Activated naive CD8-positive, alpha-beta T cell treated with anti-CD3 and anti-CD28 coated beads, Interleukin-2, amount 50 U/mL, for 16 hours (primary cell): Measurements from ENCODE around the gene ARHGEF28.

Experiments
- DNase-seq: peaks from one replicate; pipeline ENCODE4 v3.0.0-alpha.2; 2020; ENCODE audit warnings: low read depth, low spot score

ARHGEF28 gene

DNA sequence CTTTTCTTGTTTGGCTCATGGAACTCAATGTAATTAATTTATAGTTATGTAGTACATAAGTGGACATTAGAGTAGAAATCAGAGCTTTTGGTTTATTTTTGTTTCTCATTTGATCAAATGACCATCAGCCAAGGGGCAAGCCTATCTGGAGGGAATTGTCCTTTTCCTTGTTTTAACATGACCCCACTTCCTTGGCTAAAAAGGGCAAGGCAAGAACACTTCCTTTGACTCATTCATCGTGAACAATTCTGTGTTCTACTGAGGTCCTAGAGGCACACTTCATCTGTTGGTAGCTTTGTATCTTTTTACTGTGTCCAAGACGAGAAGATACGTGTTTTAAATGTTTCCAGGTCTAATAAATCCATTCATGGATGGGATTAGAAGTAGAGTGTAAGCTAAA is 148.9 kb downstream of the ARHGEF28 start:
- DNase-seq = no peak

DNA sequence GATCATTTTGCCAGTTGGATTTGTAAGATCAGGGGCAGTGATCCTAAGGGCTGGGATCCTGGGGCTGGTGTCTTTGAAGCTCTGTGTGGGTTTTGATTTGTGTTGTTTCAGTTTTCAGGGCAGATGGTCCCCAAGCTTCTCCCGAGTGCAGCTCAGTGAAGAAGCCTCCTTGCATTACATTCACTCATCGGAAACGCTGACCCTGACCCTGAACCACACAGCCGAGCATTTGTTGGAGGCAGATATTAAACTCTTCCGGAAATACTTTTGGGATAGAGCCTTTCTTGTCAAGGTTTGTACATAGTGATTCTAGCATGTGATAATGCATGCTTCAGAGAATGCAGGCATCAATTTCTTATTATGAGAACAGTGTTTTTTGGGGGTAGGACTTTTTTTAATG is 150.4 kb downstream of the ARHGEF28 start:
- DNase-seq = no peak

DNA sequence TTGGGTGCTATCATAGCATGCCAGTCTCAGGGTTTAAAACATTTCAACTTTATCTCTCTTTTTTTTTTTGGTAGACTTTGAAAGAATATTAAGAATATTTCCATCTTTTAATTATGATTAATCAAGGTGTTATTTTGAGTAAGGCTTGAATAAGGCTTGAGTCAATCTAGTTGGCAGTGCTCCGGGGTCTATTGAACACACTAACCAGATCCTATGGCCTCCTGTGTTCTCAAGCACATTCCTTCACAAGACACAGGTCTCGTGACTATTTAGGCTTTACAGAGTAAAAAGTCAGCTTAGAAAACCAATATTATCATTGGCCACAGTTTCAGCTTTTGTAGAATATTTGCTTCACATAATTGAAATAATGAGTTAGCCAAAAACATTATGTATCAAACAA is 151.2 kb downstream of the ARHGEF28 start:
- DNase-seq = no peak

DNA sequence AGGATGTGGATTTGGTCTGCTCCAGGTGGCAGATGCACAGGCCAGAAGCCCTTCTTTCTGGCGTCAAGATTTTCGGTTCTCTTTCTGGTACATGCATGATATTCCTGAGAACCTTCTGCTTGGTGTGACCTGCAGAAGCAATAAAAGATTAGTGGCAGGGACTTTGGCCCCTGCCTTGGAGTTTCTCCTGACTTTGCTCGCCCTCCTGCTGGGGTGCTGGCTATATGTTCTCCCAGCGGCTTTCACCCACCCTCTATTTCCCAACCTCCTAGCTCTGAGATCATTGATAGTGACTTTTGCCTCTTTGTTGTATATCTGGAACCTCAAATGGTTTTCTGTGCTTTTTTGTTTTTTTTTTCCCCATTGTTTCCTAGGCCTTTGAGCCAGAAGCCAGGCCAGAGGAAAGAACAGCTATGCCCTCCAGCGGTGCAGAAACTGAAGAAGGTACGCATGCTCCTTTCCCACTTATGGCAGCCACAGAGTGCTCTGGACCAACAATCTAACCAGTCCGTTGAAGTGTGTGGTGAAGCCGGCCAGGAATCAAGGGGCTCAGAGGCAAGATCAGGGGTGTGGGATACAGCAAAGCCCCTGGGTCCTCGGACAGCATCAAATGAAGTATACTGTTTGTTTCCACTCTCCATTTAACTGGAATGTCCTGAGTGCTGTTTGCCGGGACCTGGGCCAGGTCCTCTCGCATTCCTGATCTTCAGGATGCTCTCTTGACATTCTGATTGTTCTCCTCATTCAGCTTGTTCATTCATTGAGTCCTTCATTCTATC is 154.5 kb downstream of the ARHGEF28 start:
- DNase-seq = no peak

DNA sequence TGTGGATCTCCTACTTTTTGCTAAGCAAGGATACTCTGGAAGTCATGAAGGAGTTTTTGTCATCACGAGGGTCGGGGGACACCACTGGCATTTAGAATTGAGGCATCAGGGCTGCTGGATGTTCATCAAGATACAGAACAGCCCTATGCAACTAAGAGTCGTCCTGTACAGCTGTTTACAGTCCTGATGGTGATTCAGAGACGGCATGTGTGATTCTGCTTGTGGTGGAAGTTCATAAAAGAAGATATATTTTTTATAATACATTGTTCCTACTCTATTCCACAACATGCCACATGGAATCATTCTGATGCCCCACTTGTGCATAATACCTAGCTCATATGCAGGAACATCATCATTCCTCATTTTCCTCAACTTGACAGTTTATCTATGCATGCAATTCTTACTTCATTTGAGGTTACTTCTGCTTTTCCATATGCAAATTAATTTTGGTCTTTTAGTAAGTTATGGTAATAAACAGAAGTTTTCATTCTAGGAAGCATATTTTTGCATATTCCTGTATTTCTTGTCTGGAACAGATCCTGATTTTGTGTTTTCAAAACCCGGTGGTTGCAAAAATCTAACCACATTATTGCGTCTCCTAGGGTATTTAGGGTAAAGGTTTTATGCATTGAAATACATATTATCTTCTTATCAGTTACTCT is 155.2 kb downstream of the ARHGEF28 start:
- no peak for DNase-seq

DNA sequence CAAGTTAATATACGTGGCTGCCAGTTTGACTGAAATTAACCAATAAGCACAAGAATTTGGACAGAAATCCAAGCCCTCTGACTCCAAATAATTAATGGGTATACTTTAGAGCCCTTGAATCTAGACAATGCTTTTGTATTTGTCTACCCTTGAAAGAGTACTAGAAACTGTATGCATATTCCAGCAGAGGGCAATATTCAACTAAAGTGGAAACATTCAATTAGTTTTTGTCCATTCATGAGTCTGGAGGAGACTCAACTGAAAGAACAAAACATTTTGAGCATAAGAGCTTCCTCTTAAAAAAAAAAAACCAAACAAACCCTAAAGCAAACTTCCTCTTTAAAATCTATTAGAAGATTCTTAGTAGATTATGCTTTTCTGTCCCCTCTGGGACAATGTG is 157.8 kb downstream of the ARHGEF28 start:
- DNase-seq = no peak

DNA sequence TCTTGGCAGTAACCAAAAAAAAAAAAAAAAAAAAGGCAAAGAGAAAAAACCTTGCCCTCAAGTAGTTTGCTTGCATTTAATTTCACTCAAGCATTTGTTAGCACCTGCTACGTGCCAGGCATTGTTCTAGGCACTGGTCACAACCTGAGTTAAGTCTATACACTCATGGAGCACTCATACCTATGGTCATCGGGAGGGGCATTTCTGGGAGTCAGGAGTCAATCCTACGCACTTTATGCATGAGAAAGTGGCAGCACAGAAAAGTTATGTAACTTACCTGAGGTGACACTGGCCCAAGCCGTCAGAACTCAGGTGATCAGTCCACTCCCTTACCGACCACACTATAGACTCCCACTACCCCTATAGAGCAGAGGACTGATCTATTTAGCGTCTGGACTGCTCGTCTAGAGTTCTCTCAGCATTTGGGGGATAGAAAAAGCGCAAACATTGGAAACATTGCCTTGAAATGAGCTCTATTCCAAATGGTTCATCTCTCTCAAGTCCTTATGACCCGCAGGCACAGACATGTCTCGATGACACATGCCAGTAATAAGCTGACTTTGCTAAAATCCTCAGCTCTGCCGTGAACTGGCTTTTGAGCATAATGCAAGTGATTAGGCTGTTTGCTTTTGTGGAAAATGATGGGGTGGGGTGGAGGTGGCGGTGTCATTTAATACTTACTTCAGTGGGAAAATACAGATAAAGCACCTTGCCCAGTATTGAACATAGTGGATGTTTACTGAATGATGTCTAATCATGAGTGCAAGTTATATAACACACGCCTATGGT is 160.2 kb downstream of the ARHGEF28 start:
- DNase-seq = no peak

DNA sequence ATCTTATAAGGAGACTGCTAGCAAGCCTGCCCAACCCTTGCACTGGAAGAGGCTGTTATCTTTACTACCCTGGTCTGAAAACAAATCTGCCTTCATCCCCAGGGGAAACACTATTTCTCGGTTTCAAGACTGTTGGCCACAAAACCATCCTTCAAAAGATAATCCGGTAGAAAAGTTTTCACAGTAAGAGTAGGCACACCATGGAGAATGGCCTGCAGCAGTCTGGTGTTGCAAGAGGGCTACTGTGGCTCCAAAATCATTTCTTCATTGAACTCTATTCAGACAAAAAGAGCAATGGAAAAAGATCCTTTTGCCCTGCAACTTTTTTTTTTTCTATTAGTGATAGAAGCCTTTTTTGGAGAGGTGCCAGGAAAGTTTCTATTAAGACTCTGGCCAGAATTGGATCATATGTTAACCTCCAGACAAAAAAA is 163.9 kb downstream of the ARHGEF28 start:
- DNase-seq = no peak

DNA sequence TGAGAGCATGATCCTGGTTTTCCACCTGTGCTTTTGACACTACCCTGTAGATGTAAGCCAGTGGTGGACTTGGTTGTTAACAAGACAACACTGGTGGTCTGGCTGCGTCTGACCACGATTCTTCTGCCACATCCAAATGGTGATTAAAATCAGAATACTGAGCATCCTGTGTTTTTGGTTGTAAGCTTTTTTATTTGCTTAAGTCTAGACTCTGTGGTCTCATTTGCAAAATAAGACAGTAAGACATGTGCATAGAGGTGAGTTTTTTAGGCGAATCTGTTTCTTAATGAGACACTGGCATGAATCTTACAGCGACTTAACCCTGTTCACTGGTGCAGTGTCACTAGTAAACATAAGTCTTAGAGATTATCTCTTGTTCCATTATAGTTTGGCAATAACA is 165.4 kb downstream of the ARHGEF28 start:
- no peak for DNase-seq

DNA sequence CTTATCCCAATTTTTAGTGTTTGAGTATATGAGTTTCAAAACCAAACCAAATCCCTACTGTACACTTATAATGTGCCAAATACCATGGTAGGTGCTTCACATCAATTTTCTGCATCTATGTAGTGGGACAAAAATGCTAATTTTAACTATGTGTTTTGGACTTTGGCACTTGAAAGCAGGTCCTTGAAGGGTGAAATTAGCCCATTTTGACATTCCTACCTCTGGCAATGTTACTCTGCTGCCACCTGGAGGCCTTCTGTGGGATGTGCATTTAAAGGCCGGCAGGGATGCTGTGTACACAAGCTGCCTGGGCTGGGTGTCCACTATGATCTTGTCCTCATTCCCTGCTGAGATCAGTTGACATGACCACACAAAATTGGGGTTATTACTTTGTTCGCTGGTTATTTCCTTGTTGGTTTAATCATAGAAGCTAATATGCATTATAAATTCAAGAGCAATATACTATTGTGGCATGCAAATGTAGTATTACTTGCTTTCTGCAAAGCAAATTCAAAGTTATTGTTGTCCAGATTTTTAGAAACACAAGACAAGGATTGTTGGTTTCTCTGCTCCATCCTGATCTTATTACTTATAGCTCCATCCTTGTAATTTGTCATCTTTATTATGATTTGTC is 166.8 kb downstream of the ARHGEF28 start:
- DNase-seq = peak; percentile 7

DNA sequence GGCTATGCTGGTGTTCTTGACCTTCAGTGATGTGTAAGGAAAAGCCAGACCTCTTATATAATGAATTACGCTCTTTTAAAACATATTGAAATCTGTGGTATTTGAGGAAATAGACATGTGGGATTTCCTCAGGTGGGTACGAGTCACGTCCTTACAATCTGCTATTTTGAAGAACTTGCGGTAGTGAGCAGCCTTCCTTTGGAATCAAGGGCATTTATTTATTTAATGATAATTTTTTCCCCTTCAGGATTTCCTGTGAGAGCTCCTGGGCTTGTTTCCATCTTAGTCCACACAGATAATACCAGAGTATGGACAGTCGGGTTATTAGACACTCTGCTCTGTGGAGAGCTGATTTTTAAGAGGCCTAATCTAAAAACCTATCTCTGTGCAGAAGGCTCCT is 167.9 kb downstream of the ARHGEF28 start:
- no peak for DNase-seq

DNA sequence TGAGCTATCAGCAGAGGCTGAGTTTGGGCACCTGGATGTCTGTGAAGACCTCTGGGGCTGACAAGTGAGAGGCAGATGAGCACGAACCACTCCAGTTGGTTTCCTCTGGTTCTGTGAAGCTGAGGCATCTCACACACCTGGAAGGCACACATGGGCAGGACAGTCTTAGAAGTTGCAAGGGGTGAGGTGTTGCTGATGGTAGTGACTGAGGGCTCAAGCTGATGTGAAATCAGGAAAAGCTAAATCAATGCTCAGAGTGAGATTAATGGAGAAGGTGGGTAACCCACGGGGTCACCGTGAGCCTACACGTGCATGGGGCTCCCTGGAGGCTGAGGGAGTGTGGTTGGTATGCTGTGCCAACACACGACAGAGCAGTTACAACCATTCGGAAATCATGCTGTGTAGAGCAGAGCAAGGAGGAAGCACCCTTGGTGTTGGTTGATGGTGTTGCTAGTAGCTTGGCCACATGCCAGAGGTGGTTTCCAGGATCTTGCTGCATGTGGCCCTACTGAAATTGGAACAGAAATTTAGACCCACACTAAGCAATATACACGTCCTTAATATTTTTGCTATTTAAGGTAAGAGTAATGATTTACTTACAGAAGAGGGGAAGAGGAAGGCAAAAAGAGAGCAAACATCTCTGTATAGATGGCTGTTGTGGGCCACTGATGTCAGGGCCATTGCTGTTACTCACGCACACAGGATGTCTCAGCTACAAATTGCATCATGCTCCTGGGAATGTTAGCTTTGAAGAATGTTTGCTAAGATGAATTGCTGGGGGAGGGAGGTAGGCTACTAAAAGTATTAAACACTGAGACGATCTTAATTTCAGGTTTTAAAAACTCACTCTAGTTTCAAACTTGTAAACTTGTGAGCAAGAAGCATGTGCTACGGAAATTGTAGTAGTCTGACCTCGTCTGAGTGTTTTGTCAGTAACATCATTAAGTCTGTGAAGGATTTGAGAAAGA is 170.5 kb downstream of the ARHGEF28 start:
- DNase-seq = no peak

DNA sequence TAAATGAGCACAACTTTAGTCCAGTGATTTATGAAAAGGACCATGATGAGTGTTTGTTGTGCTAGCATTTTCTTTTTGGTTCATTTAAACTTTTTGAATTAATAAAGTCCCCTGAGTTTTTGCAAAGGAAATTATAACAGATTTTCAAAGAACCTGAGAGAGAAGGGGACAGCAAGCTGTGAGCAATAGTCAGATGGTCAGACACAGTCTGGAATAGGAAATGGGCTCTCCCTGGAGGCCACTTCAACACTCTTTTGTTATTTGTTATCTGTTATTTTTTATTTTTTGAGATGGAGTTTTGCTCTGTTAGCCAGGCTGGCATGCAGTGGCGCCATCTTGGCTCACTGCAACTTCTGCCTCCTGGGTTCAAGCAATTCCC is 171.1 kb downstream of the ARHGEF28 start:
- DNase-seq = no peak

DNA sequence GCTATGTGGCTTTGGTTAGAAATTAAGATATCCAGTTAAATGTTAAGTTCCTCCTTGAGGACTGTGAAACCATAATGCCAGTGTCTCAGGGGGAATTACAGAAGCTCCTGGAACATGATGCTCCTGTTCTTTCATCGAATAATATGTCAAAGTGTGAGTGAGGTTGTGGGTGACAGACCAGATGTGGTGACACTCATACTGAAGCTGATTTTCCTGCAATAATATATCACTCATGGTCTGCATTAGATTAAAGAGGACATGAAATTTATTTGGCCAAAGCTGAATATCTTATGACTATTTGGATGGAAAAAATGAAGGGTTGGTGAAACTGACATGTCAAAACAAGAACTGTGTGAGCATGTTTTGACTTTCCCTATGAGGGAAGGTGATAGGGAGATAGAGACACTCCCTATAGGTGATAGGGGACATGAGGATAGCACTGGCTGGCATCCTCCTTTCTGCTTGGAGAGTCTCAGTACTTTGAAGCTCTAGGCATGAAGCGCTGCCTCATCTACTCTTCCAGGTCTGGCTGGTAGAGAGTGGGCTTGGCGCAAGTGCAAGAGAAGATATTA is 173.5 kb downstream of the ARHGEF28 start:
- no peak for DNase-seq

DNA sequence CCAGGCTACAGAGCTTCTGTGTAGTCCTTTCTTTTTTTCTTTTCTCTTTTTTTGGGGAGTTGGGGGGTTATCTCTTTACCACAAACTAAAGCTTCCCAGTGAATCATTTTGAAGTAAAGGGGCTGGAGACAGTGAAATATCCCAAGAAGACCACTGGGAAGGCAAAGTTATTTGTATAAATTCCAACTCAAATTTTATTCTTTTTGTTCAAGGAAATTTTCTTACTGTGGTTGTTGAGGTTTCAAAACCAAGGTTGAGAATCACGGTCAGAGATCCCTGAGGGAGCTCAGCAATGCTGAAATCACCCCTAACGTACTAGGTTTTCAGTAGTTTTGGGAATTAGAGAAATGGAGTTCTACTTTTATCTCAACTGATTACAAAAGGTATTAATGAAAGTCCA is 175.7 kb downstream of the ARHGEF28 start:
- DNase-seq = no peak

DNA sequence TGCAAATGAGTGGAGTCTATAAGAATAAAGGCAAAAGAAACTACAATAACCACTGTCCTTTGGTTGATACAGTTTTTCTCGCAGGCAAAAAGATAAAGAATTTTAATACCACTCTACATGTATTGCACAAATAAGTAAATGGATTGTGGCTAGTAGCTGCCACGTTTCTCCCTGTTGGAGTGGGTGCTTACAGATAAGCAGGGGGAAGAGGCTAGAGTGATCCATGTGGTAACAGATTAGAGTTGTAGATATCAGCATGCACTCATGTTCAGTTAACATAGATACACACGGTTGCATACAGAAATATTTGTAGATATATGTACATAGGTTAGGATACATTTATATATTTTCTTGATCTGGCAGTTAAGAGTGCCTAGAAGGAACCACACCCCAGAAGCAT is 179.5 kb downstream of the ARHGEF28 start:
- no peak for DNase-seq

DNA sequence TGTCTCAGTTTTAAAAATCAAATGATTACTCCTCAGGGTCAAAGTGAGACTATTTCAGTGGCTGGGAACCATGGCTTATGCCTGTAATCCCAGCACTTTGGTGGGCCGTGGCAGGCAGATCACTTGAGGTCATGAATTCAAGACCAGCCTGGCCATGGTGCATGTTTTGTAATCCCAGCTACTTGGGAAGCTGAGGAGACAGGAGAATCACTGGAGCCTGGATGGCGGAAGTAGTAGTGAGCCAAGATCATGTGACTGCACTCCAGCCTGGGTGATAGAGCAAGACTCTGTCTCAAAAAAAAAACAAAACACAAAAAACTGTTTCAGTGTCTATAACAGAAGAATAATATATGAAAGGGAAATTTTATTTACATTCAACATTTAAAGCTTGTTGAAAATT is 182.9 kb downstream of the ARHGEF28 start:
- DNase-seq = no peak

DNA sequence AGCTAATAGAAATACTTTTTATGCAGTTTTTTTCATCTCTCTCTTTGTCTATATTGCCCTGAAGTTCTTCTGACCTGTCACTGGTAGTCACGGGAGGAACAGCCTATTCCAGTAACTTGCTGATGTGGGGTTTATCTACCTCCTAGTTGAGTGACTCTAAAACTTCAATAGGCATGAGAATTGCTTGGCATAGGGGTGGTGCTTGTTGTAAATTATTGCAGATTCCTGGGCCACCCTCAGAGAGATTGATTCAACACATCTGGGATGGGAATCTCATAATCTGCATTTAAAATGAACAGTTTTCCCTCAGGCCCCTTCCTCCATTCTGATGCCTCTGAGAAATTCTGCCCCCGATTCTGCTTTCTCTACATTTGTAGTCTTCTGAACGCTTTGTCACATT is 184.4 kb downstream of the ARHGEF28 start:
- no peak for DNase-seq

DNA sequence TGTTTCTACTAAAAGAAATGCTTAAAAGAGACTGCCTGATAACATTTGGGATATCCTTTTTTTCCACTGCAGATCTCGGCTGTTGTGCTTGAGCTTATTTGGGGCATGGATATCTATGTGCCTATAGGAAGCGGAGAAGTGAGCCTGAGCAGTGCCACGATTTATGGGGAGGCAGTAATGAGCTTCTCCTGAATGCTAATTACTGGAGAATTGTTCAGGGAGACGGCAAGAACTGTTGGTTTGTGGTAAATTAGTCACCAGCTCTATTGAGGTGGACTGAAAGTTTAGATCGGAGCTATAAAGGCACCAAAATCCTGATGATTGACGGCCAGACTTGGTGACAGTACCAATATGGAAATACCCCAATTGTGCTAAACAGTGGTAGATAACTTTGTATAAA is 186.5 kb downstream of the ARHGEF28 start:
- no peak for DNase-seq

DNA sequence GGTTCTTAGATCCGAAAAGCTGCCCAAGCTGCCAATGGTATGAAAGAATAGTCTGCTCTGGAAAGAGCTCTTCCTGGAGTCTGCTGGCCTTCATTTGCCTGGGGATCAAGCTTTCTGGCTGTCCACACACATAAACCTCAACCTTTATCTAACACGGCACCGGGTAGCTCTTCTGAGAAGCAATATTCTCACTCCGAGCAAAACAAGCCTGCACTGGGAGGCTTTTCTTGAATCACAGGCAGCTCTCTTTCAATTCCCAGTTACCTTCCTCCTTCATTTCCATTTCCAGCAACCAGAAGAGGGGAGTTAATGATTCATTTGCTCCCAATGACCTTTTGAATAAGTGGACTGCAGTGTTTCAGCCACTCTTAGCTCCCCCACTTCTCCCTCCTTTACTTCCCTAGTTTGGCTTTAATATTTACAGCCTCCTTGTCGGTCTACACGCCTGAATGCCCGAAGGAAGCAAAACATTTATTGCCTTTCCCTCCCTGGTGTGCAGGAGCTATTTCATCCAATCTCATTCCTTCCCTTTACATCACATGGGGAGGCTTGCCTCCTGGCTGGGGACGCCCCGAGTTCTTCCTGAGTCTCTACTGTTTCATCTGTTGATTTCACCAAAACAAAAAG is 187.1 kb downstream of the ARHGEF28 start:
- DNase-seq = no peak
